HUDEP-2 (cell line): ENCODE measurements around the gene HBB.
"Not testable (repeated sequence)": the region's sequence is repeated elsewhere in the genome, so short reads cannot be mapped to it uniquely, and the experiment has no call there.

Source experiments
- DNase-seq, 76 experiments: peaks; one replicate each; lab custom pipeline; 2025; ENCODE audit not compliant: unreplicated experiment in 76 of 76; lab: John Stamatoyannopoulos, UW

Gene HBB

GRCh38 chr11:5248498-5248897, 21.6 kb upstream of the HBB start:
- not testable (repeated sequence) for DNase-seq

GRCh38 chr11:5247472-5248192, 20.8 kb upstream of the HBB start:
- no peak for DNase-seq

- peak in 2 of 76 experiments; percentile 27 to 33 for DNase-seq
These were observed 20.1 kb upstream of the HBB start for GRCh38 chr11:5246772-5247471.

GRCh38 chr11:5245155-5245554, 18.3 kb upstream of the HBB start:
- no peak for DNase-seq

GRCh38 chr11:5243816-5244180, 16.9 kb upstream of the HBB start:
- DNase-seq = no peak

GRCh38 chr11:5242933-5243815, 16.3 kb upstream of the HBB start:
- DNase-seq = peak in 20 of 76 experiments; percentile 16 to 70 (median 46)

- no peak for DNase-seq
These were observed 15.3 kb upstream of the HBB start for GRCh38 chr11:5242208-5242607.

GRCh38 chr11:5241458-5241857, 14.6 kb upstream of the HBB start:
- DNase-seq = no peak

- no peak for DNase-seq
These were observed 13.6 kb upstream of the HBB start for GRCh38 chr11:5240458-5240857.

GRCh38 chr11:5240056-5240455, 13.2 kb upstream of the HBB start:
- DNase-seq = no peak

GRCh38 chr11:5239046-5239445, 12.2 kb upstream of the HBB start:
- no peak for DNase-seq

- no peak for DNase-seq
These were observed 11.6 kb upstream of the HBB start for GRCh38 chr11:5238486-5238885.

GRCh38 chr11:5237420-5237819, 10.5 kb upstream of the HBB start:
- DNase-seq = no peak

- DNase-seq = no peak
These were observed 8.7 kb upstream of the HBB start for GRCh38 chr11:5235364-5236095.

GRCh38 chr11:5234381-5234834, 7.5 kb upstream of the HBB start, which contains the start of gene HBD:
HBD (minus strand) TSS chr11:5234483; CDS start chr11:5234433, 50 bp downstream.
- DNase-seq = peak in 37 of 76 experiments; percentile 2 to 73 (median 39)

GRCh38 chr11:5233307-5233706, 6.4 kb upstream of the HBB start:
- no peak for DNase-seq

- peak in 11 of 76 experiments; percentile 12 to 50 (median 34) for DNase-seq
These were observed 6.0 kb upstream of the HBB start for GRCh38 chr11:5232821-5233220.

- no peak for DNase-seq
These were observed 5.3 kb upstream of the HBB start for GRCh38 chr11:5232176-5232575.

- DNase-seq = no peak
These were observed 4.2 kb upstream of the HBB start for GRCh38 chr11:5231111-5231510.

- DNase-seq = no peak
These were observed 3.4 kb upstream of the HBB start for GRCh38 chr11:5230266-5230665.
